GM21717 (cell line): ENCODE measurements around the gene MAST4.

Experiments used
- ATAC-seq: cut with Tn5 transposase; IDR thresholded peaks from one replicate; pipeline ENCODE4 v1.9.1; 2021; ENCODE audit warnings: mild to moderate bottlenecking, moderate library complexity; ENCODE audit not compliant: unreplicated experiment

Gene MAST4

GRCh38 chr5:66830636-66831035 lies 234.4 kb downstream of the MAST4 start:
- no peak for ATAC-seq

GRCh38 chr5:66839636-66840185 lies 243.5 kb downstream of the MAST4 start:
- no peak for ATAC-seq

- ATAC-seq: peak; percentile 99
Measured at GRCh38 chr5:66840511-66841013, 244.4 kb downstream of the MAST4 start.

GRCh38 chr5:66841264-66841663 lies 245.1 kb downstream of the MAST4 start:
- ATAC-seq: no peak

GRCh38 chr5:66842540-66842939 lies 246.3 kb downstream of the MAST4 start:
- ATAC-seq: no peak

- no peak for ATAC-seq
Measured at GRCh38 chr5:66843065-66843464, 246.9 kb downstream of the MAST4 start.

GRCh38 chr5:66848749-66849641 lies 252.8 kb downstream of the MAST4 start:
- ATAC-seq: no peak

- no peak for ATAC-seq
Measured at GRCh38 chr5:66849803-66850202, 253.6 kb downstream of the MAST4 start.

GRCh38 chr5:66850354-66851075 lies 254.3 kb downstream of the MAST4 start:
- no peak for ATAC-seq

- no peak for ATAC-seq
Measured at GRCh38 chr5:66851306-66851705, 255.1 kb downstream of the MAST4 start.

- ATAC-seq: no peak
Measured at GRCh38 chr5:66854416-66854815, 258.2 kb downstream of the MAST4 start.

GRCh38 chr5:66856041-66856805 lies 260.0 kb downstream of the MAST4 start:
- ATAC-seq: no peak

GRCh38 chr5:66859526-66859925 lies 263.3 kb downstream of the MAST4 start:
- no peak for ATAC-seq

- ATAC-seq: no peak
Measured at GRCh38 chr5:66860199-66860975, 264.2 kb downstream of the MAST4 start.

GRCh38 chr5:66861402-66861801 lies 265.2 kb downstream of the MAST4 start:
- ATAC-seq: no peak

GRCh38 chr5:66862020-66862419 lies 265.8 kb downstream of the MAST4 start:
- no peak for ATAC-seq

GRCh38 chr5:66863243-66864170 lies 267.3 kb downstream of the MAST4 start:
- ATAC-seq: no peak

- no peak for ATAC-seq
Measured at GRCh38 chr5:66864240-66864884, 268.2 kb downstream of the MAST4 start.
